ENCODE measurements around the gene MAPKBP1.
A peak's percentile ranks its signal among the peaks of the same experiment; 100 is the strongest.
"Not testable (repeated sequence)": the region's sequence is repeated elsewhere in the genome, so short reads cannot be mapped to it uniquely, and the experiment has no call there.

Gene MAPKBP1

GRCh38 chr15:41774062-41774881 is at the start of gene MAPKBP1:
TSS of gene MAPKBP1 (plus strand) at chr15:41774484. CDS start at chr15:41775276, 792 bp downstream.
- peak; percentile 91 to 98 (median 92) for DNase-seq (ENCODE audit: low read depth in 3 of 3)

- DNase-seq (ENCODE audit: low read depth in 3 of 3) = no peak
These were observed 47.1 kb upstream of the MAPKBP1 start for GRCh38 chr15:41727143-41727542.

- not testable (repeated sequence) for DNase-seq (ENCODE audit: low read depth in 3 of 3)
These were observed 46.2 kb upstream of the MAPKBP1 start for GRCh38 chr15:41728061-41728460.

GRCh38 chr15:41730543-41730942 is 43.7 kb upstream of the MAPKBP1 start:
- no peak for DNase-seq (ENCODE audit: low read depth in 3 of 3)

GRCh38 chr15:41732483-41732882 is 41.8 kb upstream of the MAPKBP1 start:
- DNase-seq (ENCODE audit: low read depth in 3 of 3) = no peak

GRCh38 chr15:41734079-41734478 is 40.2 kb upstream of the MAPKBP1 start:
- DNase-seq (ENCODE audit: low read depth in 3 of 3) = no peak

GRCh38 chr15:41735046-41735445 is 39.2 kb upstream of the MAPKBP1 start:
- DNase-seq (ENCODE audit: low read depth in 3 of 3) = no peak

- not testable (repeated sequence) for DNase-seq (ENCODE audit: low read depth in 3 of 3)
These were observed 38.8 kb upstream of the MAPKBP1 start for GRCh38 chr15:41735492-41735891.

- no peak for DNase-seq (ENCODE audit: low read depth in 3 of 3)
These were observed 27.5 kb upstream of the MAPKBP1 start for GRCh38 chr15:41746802-41747201.

GRCh38 chr15:41756198-41756597 is 18.1 kb upstream of the MAPKBP1 start:
- DNase-seq (ENCODE audit: low read depth in 3 of 3) = no peak

- peak in 2 of 3 experiments; percentile 28 to 37 for DNase-seq (ENCODE audit: low read depth in 3 of 3)
These were observed 1.5 kb upstream of the MAPKBP1 start for GRCh38 chr15:41772720-41773331.

- no peak for DNase-seq (ENCODE audit: low read depth in 3 of 3)
These were observed 954 bp upstream of the MAPKBP1 start for GRCh38 chr15:41773332-41773728.

GRCh38 chr15:41773729-41774061 is 589 bp upstream of the MAPKBP1 start:
- DNase-seq (ENCODE audit: low read depth in 3 of 3) = no peak

- no peak for DNase-seq (ENCODE audit: low read depth in 3 of 3)
These were observed 666 bp downstream of the MAPKBP1 start for GRCh38 chr15:41774882-41775417.

GRCh38 chr15:41775651-41776050 is 1.4 kb downstream of the MAPKBP1 start:
- no peak for DNase-seq (ENCODE audit: low read depth in 3 of 3)

- DNase-seq (ENCODE audit: low read depth in 3 of 3) = no peak
These were observed 3.2 kb downstream of the MAPKBP1 start for GRCh38 chr15:41777421-41777973.

- no peak for DNase-seq (ENCODE audit: low read depth in 3 of 3)
These were observed 4.2 kb downstream of the MAPKBP1 start for GRCh38 chr15:41778521-41778920.

- DNase-seq (ENCODE audit: low read depth in 3 of 3) = no peak
These were observed 5.4 kb downstream of the MAPKBP1 start for GRCh38 chr15:41779662-41780157.

GRCh38 chr15:41780266-41780665 is 6.0 kb downstream of the MAPKBP1 start:
- no peak for DNase-seq (ENCODE audit: low read depth in 3 of 3)

GRCh38 chr15:41780727-41781126 is 6.4 kb downstream of the MAPKBP1 start:
- DNase-seq (ENCODE audit: low read depth in 3 of 3) = no peak

GRCh38 chr15:41782371-41783282 is 8.3 kb downstream of the MAPKBP1 start:
- DNase-seq (ENCODE audit: low read depth in 3 of 3) = no peak
